Activated CD4-positive, alpha-beta T cell treated with anti-CD3 and anti-CD28 coated beads for 24 hours (primary cell): ENCODE data around the gene SCFD1.
"Not testable (repeated sequence)": the region's sequence is repeated elsewhere in the genome, so short reads cannot be mapped to it uniquely, and the experiment has no call there.

ENCODE experiments used
- DNase-seq, 2 donors: peaks; one replicate each; pipeline ENCODE4 v3.0.0-alpha.2; 2020; ENCODE audit warnings: low read depth in 2 of 2

SCFD1 gene

DNA sequence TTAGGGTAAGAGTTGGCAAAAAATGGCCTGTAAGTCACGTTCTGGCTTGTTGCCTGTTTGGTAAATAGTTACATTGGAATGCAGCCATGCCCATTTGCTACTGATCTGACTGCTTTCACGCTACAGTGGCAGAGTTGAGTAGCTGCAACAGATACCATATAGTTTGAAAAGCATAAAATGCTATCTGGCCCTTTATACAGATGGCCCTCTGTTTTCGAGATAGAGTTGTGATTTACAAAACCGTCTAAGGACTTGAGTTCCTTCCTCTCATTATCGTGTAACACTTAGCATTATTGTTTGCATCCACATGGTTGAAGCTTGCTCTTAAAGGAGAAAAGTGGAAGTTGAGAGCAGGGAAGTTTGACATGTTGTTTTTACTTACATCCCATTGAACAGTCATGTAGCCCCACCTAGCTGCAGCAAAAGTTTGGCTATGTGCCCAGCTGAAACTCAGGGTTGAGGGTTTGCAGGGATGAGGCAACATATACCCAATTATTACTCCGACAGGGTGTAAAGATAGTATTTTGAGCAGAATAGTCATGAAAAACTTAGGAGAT lies 11.3 kb upstream of the SCFD1 start:
- DNase-seq, result no peak

DNA sequence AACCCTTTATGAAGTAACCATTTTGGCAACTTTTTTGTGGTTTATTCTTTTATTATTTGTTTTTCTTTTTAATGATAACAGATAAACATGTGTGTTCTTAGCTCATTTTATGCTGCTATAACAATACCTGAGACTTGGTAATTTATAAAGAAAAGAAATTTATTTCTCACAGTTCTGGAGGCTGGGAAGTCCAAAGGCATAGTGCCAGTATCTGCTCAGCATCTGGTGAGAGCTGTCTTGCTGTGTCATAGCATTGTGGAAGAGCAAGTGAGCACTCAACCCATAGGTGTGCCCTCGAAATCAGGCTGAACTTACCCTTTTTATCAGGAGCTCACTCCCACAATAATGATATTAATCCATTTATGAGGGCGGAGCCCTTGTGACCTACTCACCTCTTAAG lies 8.0 kb upstream of the SCFD1 start:
- no peak for DNase-seq

DNA sequence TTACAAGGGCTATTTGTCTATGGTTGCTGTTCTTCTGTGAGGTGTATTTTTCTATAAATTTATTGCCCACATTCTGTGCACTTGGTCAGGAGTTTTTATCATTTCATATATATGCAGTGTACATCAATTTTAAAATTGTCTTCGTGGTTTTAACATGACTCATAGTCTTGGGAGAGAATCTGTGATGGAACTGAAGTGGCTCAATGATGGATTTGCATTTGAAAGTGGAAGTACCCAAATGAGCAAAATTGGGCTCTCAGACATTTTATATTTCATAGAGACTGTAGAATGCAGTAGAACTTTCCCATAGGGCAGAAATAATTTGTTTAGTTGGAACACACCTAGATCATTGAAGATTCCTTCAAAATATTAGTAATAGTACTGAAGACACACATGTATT lies 1.9 kb upstream of the SCFD1 start:
- DNase-seq, result no peak

DNA sequence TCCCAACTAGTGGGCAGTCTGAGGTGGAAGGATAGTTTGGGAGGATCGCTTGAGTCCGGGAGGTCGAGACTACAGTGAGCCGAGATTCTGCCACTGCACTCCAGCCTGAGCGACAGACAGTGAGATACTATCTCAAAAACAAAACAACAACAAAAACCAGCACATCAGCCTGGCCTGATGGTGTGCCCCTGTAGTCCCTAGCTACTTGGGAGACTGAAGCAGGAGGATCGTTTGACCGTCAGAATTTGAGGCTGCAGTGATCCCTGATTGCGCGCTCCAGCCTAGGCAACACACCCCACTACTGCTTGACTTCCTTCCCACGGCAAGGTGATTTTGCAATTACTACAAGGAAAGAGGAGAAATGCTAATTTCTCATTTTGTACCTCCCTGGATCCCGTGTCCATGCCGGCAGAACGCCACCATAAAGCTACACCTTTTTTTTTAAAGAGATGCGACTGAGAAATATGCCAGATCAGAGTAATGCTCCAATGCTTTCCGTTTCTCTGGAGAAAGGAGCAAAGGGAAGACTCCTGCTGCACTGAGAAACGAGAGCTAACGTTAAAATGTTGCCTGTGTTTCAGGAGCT lies 672 bp upstream of the SCFD1 start:
- DNase-seq, result no peak

DNA sequence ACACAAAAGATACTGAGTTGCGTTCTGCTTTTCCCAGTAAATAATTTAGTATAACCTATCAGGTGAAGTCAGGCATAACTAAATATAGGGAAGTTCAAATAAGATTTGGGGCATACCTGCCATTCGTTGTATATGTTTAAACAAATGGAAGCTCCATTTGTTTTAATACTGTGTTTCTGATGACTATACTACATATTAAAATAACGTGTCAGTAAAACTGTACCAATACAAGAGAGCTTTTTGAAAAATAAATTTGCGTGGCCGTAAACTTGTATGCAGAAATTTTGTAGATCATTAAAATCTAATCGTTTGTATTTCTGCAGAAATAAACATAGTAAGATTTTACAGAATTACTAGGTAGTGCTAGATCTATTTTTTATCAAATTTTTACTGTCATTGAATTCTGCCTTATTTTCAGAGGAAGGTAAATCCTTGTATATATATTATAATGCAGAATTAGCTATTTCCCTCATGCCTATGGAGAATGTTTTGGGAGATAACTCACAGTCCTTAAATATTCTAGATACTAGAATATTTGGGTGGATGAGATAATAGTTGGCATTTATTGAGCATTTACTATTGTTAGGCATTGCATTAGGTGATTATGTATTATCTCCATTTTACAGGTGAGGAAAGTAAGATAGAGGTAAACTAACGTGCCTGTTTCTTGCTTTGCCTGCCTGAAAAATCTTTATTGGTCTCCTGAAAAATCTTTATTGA lies 1.5 kb downstream of the SCFD1 start:
- DNase-seq, result no peak

DNA sequence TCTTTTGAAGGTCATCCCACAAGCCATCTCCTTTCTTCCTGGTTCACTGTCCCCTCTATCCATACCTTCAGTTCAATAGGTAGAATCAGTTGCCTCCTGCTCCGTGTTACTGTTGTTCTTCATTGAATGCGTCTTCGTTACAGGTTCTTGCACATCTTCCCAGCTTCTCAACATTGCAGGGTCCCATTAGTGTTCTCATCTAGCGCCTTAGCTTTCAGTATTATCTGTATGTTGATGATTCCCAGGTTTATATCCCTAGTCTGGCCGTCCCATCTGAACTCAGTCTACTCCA lies 2.0 kb downstream of the SCFD1 start:
- no peak for DNase-seq

DNA sequence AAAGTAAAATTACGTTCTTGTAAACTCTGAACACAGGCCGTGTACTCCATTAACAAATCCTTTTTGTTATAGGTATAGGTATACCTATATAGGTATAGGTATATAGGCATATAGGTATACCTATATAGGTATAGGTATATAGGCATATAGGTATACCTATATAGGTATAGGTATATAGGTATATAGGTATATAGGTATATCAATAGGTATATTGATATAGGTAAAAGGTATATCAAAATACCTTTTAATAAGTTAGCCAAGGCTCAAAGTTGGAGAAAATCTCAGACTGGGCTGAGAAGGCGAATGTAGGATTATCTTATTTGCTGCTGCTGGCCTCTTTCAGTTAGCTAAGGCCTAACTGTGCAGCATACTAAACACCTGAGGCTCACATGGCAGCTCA lies 3.4 kb downstream of the SCFD1 start:
- DNase-seq, result no peak

DNA sequence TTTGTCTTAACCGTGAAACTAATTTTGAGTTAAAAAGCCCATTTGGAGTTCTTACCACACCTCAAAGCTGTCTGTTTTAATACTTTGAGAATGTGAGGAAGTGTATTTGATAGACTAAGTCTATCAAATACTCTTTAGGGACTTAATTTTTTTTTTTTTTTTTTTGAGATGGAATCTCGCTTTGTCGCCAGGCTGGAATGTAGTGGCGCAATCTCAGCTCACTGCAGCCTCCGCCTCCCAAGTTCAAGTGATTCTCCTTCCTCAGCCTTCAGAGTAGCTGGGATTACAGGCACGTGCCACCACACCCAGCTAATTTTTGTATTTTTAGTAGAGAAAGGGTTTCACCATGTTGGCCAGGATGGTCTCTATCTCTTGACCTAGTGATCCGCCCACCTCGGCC lies 7.3 kb downstream of the SCFD1 start:
- DNase-seq, result not testable (repeated sequence)

DNA sequence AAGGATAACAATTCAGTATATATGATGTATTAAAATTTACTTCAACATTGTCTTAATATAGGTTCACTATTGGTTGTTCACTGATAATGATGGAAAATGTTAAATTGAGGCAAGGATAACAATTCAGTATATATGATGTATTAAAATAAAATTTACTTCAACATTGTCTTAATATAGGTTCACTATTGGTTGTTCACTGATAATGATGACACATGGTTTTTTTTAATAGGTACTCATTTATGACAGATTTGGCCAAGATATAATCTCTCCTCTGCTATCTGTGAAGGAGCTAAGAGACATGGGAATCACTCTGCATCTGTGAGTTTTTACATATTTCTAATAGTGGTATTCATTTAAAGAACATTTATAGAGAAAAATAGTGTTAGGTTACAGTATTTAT lies 8.1 kb downstream of the SCFD1 start:
- no peak for DNase-seq

DNA sequence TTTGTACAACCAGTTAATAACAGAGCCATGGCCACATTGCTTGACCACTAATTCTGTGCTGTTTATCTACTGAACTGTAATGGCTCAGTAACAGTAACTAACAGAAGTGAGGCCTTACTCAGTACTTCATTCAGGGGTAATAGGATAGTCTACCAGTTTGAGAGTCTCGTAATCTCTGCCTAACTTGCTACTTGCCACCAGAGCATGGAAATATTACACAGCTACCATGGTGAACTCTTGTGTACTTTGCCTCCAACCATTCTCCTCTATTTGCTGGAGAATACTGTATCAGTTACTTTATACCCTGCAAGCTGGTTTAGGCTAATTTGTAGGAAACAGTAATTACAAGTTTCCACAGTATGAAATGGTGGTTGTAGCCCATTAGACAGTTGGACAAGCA lies 10.6 kb downstream of the SCFD1 start:
- no peak for DNase-seq

DNA sequence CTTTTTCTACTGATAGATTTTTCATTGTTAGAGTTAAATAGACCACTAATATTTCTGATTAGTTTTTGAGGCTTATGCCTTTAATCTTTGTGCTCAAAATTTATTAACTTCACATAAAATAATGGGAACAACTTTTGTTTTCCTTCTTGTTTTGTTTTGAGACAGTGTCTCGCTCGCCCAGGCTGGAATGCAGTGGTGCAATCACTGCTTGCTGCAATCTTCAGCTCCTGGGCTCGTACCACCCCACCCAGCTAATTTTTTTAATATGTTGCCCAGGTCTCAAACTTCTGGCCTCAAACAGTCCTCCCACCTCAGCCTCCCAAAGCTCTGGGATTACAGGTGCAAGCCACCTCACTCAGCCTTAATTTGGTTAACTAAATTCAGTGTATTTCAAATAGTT lies 16.8 kb downstream of the SCFD1 start:
- DNase-seq, result no peak

DNA sequence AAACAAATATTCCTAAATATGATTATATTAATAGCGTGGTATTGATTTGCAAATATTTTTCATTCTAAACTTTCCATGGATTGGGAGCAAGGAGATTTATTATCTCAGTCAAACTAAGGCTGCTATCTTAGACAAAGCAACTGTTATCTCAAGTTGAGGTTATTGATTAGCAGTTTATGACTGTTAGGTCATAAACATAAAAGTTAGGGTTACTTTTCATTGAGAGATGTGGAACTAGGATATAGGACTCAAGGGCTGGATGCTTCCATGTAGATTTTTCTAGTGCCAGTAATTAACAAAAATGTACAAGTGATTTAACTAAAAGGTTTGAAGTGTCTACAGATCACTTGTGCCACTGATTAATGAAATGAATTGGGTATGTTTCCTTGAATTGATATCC lies 19.1 kb downstream of the SCFD1 start:
- no peak for DNase-seq

DNA sequence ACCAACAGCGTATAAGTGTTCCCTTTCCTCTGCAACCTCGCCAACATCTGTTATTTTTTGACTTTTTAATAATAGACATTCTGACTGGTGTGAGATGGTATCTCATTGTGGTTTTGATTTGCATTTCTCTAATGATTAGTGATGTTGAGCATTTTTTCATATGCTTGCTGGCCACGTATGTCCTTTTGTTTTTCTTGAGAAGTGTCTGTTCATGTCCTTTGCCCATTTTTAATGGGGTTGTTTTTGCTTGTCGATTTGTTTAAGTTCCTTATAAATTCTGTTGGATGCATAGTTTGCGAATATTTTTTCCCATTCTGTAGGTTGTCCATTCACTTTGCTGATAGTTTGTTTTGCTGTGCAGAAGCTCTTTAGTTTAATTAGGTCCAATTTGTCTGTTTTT lies 22.3 kb downstream of the SCFD1 start:
- not testable (repeated sequence) for DNase-seq

DNA sequence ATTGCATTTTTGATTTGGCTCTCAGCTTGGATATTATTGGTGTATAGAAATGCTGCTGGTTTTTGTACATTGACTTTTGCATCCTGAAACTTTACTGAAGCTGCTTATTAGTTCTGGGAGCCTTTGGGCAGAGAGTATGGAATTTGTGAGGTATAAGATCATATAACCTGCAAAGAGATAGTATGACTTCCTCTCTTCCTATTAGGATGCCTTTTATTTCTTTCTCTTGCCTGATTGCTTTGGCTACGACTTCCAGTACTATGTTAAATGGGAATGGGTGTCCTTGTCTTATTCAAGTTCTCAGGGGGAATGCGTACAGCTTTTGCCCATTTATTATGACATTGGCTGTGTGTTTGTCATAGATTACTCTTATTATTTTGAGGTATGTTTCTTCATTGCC lies 23.5 kb downstream of the SCFD1 start:
- no peak for DNase-seq

DNA sequence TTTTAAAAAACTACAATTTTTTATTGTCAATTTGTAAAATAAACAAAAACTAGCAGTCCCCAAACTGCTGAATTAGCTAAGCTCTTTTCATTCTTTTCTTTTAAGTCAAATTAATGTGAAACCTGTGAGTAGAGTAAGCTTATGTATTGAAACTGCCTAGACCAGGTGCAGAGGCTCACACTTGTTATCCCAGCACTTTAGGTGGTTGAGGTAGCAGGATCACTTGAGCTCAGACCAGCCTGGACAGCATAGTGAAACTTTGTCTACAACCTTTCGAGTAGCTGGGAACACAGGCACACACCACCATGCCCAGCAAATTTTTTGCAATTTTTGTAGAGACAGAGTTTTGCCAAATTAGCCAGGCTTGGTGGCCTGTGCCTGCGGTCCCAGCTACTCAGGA lies 26.4 kb downstream of the SCFD1 start:
- no peak for DNase-seq

DNA sequence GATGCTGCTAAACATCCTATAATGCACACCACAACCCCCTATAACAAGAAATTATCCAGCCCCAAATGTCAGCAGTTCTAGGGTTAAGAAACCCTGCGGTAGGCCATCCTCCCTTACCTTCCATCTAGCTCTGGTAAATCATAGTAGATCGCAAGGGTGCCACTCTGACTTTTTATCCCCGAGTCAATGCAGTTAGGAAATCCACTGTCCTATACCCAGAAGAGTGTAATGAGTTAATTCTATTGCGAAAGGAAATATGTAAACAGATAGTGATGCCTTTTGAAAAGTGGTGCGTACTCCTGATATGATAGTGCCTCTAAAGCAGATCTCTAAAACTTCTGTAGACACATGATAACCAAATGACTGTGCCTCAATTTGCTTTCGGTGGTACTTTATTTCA lies 29.8 kb downstream of the SCFD1 start:
- no peak for DNase-seq

DNA sequence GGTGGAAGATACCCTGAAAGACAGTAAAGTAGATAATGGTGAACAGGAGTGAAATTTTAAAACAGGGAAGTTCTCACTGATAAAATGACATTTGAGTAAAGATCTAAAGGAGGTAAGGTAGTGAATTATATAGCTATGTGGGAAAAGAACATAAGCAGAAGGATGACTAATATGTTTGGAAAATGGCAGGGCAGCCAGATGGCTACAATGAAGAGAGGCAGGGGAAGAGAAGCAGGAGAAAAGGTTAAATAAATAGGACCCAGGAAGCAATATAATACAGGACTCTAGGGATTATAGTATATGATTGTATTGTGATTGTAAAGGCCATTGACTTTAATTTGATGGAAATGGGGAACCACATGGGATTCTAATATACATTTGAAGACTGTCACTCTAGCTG lies 33.0 kb downstream of the SCFD1 start:
- DNase-seq, result no peak

DNA sequence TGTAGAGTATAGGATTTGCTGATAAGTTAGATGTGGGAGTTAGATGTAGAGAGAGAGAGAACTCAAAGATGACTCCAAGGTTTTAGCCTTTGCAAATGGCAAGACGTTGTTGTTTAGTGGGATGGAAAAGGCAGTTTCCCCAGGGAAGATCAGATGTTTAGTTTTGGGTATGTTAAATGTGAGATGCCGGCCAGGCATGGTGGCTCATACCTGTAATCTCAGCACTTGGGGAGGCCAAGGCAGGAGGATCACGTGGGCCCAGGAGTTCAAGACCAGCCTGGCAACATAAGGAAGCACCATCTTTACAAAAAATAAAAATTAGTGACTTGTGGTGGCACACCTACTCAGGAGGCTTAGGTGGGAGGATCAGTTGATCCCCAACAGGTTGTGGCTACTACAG lies 33.5 kb downstream of the SCFD1 start:
- DNase-seq, result no peak

DNA sequence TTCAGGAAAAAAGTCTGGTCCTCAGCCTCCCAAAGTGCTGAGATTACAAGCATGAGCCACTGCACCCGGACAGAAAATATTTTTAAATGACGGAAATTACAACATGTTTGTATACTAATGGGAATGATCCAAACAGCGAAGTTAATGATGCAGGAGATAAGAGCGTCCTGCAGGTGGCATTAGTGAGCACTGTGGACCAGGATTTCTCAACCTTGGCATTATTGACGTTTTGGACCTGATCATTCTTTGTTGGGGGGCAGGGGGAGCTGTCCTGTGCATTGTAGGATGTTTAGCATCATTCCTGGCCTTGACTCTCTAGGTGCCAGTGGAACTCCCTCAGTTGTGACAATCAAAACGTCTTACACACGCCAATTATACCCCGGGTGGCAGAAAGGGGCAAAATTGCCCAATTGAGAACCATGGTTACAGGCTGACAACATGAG lies 34.1 kb downstream of the SCFD1 start:
- DNase-seq, result peak; percentile 0 to 13

DNA sequence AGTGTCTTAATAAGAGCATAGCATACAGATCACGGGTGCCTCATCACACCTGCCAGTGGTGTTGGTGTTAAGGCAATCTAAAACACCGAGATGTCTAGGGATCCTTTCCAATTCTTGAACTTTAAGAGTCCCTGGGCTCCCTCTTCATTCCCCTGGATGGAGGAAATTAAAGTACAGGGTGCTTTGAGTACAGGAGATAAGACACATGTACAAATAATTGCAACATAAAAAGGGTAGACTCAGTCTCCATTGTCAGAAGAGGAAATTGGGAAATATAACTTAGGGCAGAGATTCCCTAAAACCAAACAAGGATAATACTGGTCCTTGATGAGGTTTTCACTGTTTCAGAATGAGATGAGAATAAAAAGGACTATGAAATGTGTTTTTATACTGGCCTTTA lies 34.9 kb downstream of the SCFD1 start:
- no peak for DNase-seq

DNA sequence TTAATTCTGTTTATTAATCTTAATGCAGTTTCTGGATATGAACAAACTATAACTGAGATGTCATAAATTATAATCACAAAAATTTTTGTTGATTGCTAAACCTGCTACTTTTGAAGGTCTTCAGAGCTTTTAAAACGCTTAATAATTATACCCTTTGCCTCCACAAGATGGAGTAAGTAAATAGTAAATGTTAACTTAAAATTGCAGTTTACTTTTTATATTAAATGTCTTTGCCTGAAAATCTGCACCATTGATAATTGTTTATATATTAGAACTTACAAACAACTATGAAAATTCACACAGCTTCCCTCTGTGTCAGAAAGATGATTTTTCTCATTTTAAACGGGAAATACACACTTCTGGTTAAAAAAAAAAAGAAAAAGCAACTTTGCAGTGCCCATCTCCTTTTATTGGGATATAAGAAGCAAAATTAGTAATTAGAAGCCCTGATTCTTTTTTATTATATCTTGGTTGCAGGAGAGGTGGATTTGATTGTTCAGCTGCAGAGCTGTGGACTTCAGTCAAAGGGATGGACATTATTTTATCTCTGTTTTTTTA lies 35.6 kb downstream of the SCFD1 start:
- DNase-seq, result no peak

DNA sequence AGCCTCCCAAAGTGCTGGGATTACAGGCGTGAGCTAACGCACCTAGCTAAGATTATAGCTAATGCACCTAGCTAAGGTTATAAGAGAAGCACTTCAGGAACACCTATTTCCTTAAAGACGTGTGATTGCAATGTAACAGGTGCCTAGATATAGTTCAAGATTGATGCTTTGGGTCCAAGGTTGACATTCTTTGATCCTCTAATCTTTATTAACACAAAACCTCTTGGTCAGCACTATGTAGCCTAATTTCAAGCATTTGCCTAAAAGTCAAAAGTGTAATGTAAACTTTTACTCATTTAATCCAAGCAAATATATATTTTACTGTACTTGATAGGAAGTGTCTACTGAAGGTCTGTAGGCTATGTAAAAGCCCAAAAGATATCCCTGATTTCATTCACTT lies 36.5 kb downstream of the SCFD1 start:
- DNase-seq, result no peak

DNA sequence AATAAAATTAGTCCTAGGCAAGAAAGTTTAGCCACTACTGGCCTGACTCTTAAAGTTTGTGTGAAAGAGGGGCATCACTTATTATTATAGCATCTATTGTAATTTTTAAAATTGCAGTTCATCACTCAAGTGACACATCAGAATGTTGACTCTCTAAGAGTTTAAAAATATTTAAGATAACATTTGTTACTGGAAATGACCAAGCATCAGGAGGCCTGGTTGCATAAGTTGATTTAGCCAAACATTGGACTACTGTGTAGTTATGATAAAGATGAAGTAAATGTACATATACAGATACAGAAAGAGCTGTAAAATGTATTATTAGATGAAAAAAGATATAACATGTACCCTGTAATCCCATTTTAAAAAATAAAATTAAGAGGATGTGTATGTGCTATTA lies 47.5 kb downstream of the SCFD1 start:
- no peak for DNase-seq

DNA sequence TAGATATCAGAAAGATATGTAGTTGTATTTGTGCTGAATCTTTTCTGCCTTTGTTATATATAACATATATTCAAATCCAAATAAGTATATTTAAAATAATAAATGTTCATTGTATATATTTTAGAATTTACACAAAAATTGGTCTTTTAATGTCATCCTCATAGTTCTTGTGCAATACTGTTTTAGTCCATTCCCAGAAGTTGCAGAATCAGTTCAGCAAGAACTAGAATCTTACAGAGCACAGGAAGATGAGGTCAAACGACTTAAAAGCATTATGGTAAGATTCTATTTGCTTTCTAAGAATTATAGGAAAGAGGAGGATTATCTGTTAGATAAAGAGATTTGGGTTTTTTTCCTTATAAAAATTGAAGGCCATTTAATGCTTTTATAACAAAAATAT lies 51.0 kb downstream of the SCFD1 start:
- no peak for DNase-seq
